KOPT-K1 (cell line): ENCODE measurements around the gene ERC2.

Source experiments
- H3K27ac ChIP-seq: fragments of 200-600 bp; sonication (generic); 2 replicates; pipeline ENCODE4 v1.5.1; 2016; ENCODE audit warnings: antibody characterized with exemption, mild to moderate bottlenecking, low read depth, low read length; ENCODE audit not compliant: poor library complexity, severe bottlenecking
- H3K36me3 ChIP-seq: fragments of 200-600 bp; sonication (generic); 2 replicates; pipeline ENCODE4 v1.5.1; 2017; ENCODE audit warnings: antibody characterized with exemption, mild to moderate bottlenecking, low read length, moderate library complexity; ENCODE audit not compliant: insufficient read depth
- H3K9me3 ChIP-seq: fragments of 200-600 bp; sonication (generic); 2 replicates; pipeline ENCODE4 v1.5.1; 2017; ENCODE audit warnings: antibody characterized with exemption, low read length, mild to moderate bottlenecking; ENCODE audit not compliant: insufficient read depth, poor library complexity, severe bottlenecking

ERC2 gene

DNA sequence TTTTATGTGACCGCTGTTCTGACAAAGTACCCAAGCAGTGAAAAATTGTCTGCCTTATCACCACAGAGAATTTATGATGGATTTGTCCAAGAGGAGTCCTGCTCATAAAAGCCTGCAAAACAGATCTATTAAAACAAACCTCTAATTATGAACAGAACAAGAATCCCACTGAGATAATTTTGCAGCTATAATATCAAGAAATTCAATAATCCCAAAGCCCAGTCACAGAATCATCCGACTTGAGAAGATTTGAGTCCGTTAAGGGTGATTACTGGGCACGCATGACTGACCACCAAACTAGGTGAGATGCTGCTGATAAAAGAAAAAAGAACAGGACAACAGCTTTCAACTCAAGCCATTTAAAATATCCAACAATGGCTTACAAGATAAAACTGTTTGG lies 750.2 kb downstream of the ERC2 start:
- no peaks in the 10 kb centered on the region for H3K36me3 ChIP-seq
- no peak overlapping the region for H3K27ac ChIP-seq
- H3K9me3 ChIP-seq: no peaks in the 10 kb centered on the region

DNA sequence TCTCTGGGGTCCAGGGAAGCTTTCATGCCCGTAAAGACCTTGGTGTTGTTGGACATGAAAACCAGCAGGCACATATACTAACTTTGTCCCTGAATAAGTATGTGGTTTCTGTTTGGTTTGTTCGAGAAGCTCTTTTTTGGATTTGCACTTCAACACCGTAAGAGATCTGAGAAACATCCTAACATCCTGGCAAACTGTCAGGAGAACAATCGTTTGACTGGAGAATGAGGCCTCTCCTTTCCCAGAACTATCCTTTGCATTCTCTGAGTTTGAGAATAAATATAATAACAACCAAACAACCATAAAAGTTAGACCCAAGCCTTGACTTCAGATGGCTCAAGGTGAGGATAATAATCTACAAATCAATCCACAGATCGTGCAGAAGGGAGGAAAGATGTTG lies 750.8 kb downstream of the ERC2 start:
- no peaks in the 10 kb centered on the region for H3K36me3 ChIP-seq
- no peaks in the 10 kb centered on the region for H3K9me3 ChIP-seq
- H3K27ac ChIP-seq: no peak overlapping the region

DNA sequence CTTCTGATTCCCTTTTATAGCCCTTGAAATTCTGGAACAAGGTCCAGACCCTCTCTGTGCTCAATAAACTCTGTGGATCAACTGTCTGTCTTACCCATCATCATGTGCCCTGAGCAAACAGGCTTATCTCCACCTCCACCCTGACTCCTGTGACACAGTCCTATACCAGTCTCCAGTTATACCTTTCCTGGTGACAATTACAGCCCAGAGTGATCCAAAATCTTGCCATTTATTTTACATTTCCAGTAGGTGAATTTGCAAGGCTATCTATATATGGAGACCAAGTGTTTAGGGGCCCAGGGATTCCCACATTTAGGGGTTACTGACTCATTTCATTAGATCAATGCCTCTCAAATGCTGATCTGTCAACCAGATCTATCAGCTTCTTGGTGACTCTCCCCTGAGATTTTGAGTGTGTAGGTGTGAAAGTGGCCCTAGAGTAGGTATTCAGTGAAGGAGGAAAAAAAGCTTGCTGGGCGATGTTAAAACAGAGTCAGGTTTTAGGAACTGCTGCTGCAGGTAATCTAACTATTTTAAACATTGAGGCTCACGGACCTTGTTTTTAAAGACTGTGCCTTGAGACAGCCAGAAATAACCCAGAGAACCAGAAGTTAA lies 751.5 kb downstream of the ERC2 start:
- H3K27ac ChIP-seq: no peak overlapping the region
- no peaks in the 10 kb centered on the region for H3K36me3 ChIP-seq
- no peaks in the 10 kb centered on the region for H3K9me3 ChIP-seq

DNA sequence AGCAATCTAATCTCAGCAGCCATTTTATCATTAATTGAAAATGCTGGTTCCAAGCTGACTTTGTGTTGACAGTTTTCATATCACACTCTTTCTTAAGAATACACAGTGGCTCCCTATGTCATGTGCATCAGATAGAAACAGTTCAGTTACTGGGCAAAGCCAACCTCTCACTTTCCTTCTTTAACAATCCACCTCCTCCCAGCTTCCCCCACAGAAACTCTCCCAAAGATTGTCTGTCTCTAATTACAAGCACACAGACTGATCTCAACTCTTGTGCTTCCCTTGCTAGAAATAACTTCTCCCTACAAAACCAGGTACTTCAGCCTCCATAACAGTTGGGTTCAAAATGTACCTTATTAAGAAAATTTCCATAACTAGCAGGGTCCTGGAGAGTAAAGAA lies 752.2 kb downstream of the ERC2 start:
- no peaks in the 10 kb centered on the region for H3K9me3 ChIP-seq
- H3K36me3 ChIP-seq: no peaks in the 10 kb centered on the region
- no peak overlapping the region for H3K27ac ChIP-seq

DNA sequence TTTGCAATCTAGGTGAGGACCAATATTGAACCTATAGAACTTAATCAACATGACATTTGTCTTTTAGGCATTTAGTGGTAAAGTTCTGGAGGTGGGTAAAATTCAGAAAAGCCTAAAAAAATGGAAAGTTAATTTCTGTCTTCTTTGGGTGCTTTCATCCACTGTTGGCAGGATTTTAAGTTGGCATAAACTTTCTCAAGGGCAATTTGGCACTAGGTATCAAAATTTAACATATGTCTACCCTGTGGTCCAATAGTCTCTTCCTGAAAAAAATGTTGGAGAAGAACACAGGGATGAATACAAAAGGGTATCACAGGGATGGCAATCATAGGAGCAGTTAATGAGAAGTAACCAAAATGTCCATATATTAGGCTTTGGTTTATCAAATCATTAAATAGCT lies 754.2 kb downstream of the ERC2 start:
- no peaks in the 10 kb centered on the region for H3K36me3 ChIP-seq
- H3K27ac ChIP-seq: no peak overlapping the region
- no peaks in the 10 kb centered on the region for H3K9me3 ChIP-seq

DNA sequence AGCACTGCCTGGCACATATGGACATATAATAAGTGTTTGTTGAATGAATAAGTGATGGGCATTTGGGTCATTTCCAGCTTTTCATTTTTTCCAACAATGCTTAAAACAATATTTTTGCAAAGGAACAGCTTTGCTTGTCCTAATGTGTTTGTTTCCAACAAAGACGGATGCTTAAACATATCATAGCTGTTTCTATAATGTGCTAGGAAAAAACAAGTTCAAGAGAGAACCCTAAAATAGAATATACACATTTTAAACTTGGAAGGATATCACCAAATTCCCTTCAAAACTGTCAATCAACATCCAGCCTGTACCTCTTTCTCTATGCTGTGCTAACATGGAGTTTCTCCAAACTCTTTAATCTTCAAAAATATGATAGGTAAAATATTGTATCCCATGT lies 756.6 kb downstream of the ERC2 start:
- no peak overlapping the region for H3K27ac ChIP-seq
- no peaks in the 10 kb centered on the region for H3K9me3 ChIP-seq
- H3K36me3 ChIP-seq: no peaks in the 10 kb centered on the region

DNA sequence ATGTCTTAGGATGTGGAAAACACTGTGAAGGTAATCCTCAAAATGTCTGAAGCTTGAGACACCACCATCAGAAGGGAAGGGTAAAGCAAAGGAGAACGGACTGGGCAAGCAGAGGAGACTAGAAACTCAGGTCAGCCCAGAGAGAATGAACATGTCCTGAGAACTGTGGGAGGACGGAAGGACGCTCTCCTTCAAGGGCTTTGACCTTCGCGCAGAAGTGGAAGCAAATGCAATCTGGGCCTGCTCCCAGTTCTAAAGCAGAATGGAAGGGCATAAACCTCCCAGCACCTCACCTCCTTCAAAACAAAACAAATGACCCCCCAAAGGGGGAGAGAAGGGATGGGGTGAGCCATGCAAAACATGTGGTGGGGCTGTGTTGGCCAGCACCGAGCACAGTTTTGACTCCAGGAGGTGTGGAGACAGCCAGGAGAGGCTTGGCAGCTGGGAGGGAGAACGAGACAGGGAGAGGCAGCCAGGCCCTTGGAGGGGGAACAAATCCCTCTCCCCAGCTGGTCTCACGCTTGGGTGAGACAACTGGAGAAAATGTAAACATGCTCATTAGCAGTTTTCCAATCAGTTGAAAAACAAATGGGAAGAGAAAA lies 758.8 kb downstream of the ERC2 start:
- no peak overlapping the region for H3K27ac ChIP-seq

DNA sequence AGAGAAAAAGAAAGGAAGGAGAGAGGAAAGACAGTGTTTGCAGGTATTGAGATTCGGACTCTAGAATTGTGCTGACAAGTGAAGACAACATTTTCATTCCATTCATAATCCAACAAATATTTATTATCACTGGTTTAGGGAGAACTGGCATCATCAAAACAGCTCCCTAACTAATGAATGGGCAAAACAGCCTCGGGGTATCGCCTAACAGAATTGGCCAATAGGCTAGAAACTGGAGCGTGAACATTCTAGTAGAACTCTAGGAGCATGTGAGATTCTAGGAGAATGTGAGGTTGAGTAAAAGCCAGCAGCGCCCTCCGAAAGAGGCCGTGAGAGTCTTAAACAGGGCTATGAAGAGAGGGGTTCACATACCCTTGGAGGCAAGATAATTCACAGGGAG lies 759.3 kb downstream of the ERC2 start:
- Histone ChIP-seq H3K36me3 (no peaks in the 10 kb centered on the region), H3K9me3 (no peaks in the 10 kb centered on the region), H3K27ac (no peak overlapping the region)

More for the DNA sequence above, 758.8 kb downstream of the ERC2 start:
- H3K36me3 ChIP-seq: no peaks in the 10 kb centered on the region
- H3K9me3 ChIP-seq: no peaks in the 10 kb centered on the region

DNA sequence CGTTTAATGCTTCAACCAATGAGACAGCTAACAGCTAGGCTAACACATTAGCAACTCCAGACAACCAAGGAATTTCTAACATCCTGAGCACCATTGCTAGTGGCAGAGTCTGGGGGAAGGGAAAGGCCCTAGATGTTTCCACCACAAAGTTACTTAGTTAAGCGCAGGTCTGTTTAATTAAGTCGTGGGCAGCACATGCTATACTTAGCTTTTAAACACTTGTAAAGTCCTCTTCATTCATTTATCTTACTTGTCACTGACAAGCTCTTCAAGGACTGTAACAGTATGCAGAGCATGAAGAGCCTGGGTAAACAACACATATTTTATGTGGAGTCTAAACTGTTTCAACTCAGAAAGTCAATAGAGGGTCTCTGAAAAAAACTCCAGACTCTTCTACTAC lies 760.0 kb downstream of the ERC2 start:
- H3K36me3 ChIP-seq: no peaks in the 10 kb centered on the region
- H3K27ac ChIP-seq: no peak overlapping the region
- no peaks in the 10 kb centered on the region for H3K9me3 ChIP-seq

DNA sequence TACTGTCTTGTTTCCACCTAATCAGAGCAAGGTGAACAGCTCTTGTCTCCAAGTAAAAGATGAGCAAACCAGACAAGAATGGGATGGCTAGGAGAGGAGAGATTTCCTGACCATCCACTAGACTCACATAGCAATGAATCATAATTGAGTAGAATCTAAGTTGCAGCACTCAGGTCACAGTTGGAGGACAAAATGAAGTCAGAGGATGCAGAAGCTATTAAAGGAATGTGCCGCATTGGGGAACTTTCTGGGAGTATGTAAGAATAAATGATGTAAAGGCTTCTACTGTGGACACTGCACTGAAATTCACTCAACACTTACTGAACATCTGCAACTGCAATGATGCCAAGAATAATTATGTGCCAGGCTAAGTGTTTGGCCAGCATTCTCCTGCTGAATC lies 763.7 kb downstream of the ERC2 start:
- H3K9me3 ChIP-seq: no peaks in the 10 kb centered on the region
- H3K36me3 ChIP-seq: no peaks in the 10 kb centered on the region
- no peak overlapping the region for H3K27ac ChIP-seq

DNA sequence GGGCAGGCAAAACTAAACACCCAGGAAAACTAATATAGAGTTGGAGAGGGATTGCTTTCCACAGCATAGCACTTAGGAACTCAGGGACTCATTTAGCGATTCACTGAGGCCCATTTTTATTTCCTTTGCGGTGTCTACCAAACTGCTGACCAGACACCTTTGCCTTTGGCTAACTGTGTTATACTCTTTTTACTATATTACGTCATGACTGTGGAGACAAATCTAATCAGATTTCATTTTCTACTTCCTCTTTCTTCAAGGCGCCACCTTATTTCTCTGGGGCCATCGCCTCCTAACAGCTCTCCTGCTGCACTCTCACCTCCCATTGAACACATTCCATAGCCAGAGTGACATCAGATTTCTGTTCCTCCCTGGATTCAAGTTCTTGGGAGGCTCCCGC lies 765.4 kb downstream of the ERC2 start:
- Histone ChIP-seq H3K9me3 (no peaks in the 10 kb centered on the region), H3K36me3 (no peaks in the 10 kb centered on the region), H3K27ac (no peak overlapping the region)

DNA sequence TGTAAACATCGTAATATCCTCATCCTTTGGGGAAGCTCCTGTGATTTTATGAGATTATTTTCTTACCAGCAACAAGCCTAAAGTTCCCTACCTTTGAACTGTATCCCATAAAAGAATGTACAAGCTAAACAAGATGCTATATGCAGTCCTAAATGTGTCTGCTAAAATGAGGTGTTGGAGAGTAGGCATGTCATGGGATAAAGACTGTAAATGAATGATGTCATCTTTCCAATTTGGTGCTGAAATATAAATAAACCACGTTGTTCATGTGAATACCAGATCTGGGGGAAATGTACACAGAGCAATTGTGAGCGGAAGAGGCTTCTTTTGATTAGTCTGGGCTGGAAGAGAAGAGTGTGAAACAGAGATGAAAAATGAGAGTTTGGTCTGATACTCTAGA lies 766.3 kb downstream of the ERC2 start:
- H3K36me3 ChIP-seq: no peaks in the 10 kb centered on the region
- H3K9me3 ChIP-seq: no peaks in the 10 kb centered on the region
- no peak overlapping the region for H3K27ac ChIP-seq

DNA sequence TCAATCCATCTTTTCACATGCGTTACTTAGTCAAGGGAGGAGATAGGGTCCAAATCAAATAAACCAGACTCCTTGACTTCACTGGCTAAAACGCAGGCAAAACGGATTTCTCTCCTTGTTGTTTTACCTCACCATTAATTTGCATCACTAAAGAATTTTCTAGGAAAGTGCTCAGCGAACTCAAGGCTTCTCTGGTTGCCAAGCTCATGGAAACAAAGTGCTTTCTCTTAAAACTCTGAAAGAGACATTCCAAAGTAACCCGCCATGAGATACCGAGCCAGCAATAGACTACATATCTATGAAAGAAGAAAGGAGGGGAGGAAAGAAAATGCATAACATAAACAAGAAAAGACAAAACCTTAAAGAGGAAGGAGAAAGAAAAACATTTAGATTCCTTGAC lies 769.4 kb downstream of the ERC2 start:
- no peak overlapping the region for H3K27ac ChIP-seq
- H3K36me3 ChIP-seq: no peaks in the 10 kb centered on the region
- no peaks in the 10 kb centered on the region for H3K9me3 ChIP-seq

DNA sequence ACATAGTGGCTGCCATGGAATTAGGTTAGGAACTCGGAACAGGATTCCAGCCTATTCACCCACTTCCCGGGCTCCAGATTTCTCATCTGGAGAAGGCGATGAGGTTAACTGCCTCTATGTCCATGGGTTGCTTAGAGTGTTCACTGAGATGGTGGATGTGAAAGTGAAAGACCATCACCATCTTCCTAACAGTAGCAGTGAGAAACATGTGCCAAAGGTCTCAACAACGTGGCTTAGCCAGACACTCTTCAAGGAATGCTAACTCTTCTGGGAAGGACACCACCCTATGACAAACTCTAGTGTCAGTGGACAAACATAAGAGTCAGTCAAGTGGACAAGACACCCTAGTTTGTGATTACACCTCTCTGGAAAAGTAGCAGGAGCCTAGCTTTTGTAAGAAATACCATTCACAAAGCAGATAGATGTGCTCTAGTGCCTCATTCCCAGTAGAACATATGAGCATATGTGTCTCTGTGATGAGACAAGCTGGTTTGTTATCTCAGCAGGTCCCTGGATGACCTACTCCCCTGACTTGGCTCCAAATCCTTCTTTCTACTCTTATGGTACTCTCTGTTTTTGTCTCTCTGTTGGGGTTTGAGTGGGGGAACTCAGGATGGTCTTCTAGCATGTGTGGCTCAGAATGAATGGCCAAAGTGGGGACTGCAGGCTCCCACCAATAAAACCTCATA lies 770.9 kb downstream of the ERC2 start:
- no peaks in the 10 kb centered on the region for H3K36me3 ChIP-seq
- no peak overlapping the region for H3K27ac ChIP-seq
- H3K9me3 ChIP-seq: no peaks in the 10 kb centered on the region

DNA sequence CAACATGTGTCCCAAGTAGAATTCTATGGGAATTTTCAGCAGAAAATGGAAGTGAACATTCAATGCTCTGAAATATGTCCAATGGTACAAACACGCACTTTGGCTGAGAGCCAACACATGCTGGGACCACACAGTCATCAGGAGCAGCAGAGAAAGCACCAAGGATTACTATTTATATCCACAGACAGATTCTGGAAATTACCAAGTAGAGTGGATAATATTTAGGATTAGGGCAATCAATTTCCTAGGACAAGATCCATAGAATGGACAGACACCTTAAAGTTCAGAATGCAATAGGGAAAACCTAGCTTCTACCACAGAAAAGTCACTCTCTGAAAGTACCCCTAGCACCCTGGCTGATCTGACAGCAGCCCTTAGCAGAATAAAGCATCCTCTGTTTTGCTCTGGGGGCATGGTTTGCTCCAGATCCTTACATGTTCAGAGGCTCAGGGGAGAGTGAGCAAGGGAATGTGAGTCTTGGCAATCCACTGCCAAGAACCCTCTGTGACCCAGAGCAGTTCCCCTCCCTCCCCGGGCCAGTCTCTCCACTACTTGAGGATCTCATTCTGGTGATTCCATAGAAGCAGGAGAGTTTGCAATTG lies 775.2 kb downstream of the ERC2 start:
- no peaks in the 10 kb centered on the region for H3K36me3 ChIP-seq
- no peak overlapping the region for H3K27ac ChIP-seq
- H3K9me3 ChIP-seq: no peaks in the 10 kb centered on the region
